ENCODE results near the gene PBX4.
"Not testable (repeated sequence)": the region's sequence is repeated elsewhere in the genome, so short reads cannot be mapped to it uniquely, and the experiment has no call there.

The PBX4 gene

GRCh38 chr19:19610376-19611202, 7.9 kb downstream of the PBX4 start:
- TF ChIP-seq, protein P1, sequence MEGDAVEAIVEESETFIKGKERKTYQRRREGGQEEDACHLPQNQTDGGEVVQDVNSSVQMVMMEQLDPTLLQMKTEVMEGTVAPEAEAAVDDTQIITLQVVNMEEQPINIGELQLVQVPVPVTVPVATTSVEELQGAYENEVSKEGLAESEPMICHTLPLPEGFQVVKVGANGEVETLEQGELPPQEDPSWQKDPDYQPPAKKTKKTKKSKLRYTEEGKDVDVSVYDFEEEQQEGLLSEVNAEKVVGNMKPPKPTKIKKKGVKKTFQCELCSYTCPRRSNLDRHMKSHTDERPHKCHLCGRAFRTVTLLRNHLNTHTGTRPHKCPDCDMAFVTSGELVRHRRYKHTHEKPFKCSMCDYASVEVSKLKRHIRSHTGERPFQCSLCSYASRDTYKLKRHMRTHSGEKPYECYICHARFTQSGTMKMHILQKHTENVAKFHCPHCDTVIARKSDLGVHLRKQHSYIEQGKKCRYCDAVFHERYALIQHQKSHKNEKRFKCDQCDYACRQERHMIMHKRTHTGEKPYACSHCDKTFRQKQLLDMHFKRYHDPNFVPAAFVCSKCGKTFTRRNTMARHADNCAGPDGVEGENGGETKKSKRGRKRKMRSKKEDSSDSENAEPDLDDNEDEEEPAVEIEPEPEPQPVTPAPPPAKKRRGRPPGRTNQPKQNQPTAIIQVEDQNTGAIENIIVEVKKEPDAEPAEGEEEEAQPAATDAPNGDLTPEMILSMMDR (IDR thresholded peaks at IDR 0.05; ENCODE audit: borderline replicate concordance, insufficient read depth, low read depth, low read length): no peak

GRCh38 chr19:19606686-19607085, 11.8 kb downstream of the PBX4 start:
- not testable (repeated sequence) for H3K4me3 ChIP-seq (ENCODE audit: low read depth, low read length)

More at GRCh38 chr19:19610376-19611202, 7.9 kb downstream of the PBX4 start:
- no peak overlapping the region for H3K4me3 ChIP-seq (ENCODE audit: low read depth, low read length)

DNA sequence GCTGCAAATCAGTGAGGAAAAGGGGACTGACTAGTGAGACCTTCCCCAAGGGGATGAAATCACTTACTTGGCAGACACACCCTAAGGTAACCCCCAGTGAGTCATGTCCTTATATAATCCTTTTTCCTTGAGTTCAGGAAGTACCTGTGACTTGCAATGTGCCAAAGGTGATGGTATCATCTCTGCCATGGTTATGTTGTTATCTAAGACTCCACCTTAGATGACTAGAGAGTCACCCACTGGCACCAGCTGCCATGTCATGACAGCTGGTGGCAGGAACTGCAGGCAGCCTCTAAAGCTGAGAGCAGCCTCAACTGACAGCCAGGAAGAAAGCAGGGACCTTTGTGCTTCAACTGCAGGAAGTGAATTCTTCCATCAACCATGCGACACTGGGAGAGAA, 12.5 kb downstream of the PBX4 start:
- TF ChIP-seq, protein P1 (IDR thresholded peaks at IDR 0.05; ENCODE audit: borderline replicate concordance, insufficient read depth, low read depth, low read length): no peak

DNA sequence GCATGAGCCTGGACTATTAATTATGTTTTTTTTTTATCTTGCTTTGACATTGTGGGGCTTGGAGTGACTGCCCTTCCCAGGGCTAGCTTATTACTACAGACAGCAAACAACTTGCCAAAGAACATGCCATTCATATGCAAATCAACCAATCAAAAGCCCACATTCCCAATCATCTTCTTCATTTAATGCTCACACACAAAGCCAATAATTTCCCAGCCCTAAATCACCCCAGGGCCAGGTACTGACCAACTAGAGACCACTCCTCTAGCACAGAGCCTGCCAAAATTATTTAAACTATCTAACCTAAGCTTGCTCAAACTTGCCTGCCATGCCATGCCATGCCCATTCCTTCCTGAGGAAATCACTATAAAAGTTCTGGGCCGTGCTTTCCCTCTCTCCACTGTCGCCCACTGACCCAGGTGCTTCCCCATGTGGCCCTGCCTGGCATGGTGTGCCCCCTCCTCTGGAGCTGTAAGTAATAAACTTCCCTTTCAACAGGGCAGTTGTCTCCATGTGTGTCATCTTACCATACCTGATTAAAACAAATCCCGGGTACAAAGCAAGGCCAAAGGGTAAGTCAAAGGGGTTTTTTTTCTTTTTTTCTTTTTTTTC, 15.7 kb downstream of the PBX4 start:
- no peak overlapping the region for H3K4me3 ChIP-seq (ENCODE audit: low read depth, low read length)
- TF ChIP-seq, protein P1 (IDR thresholded peaks at IDR 0.05; ENCODE audit: borderline replicate concordance, insufficient read depth, low read depth, low read length): no peak

More for the DNA sequence above, 12.5 kb downstream of the PBX4 start:
- no peak overlapping the region for H3K4me3 ChIP-seq (ENCODE audit: low read depth, low read length)

GRCh38 chr19:19602136-19602712, 16.3 kb downstream of the PBX4 start:
- TF ChIP-seq, protein P1 (IDR thresholded peaks at IDR 0.05; ENCODE audit: borderline replicate concordance, insufficient read depth, low read depth, low read length): no peak

DNA sequence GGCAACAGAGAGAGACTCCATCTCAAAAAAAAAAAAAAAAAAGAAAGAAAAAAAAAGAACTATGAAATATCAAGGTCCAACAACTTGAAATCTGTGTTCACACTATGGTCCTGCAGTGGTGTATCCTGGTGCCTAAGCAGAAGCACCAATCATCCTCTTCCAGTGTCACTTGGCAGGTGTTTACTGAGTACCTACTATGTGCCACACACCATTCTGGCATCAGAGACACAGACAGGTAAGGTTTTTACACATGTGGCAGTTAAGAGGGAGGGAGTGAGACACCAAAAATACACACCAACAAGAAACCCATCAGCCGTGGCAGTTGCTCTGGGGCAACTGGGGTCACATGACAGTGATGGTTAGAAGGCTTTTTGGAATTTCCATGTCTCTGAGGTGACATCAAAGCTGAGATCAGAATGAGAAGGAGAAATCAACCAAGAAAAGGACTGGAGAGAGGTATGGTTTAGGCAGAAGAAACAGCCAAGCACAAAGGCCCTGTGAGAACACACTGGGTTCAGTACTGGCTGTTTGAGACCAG, 17.6 kb downstream of the PBX4 start:
- H3K4me3 ChIP-seq (ENCODE audit: low read depth, low read length): no peak overlapping the region
- TF ChIP-seq, protein P1 (IDR thresholded peaks at IDR 0.05; ENCODE audit: borderline replicate concordance, insufficient read depth, low read depth, low read length): no peak

More at GRCh38 chr19:19602136-19602712, 16.3 kb downstream of the PBX4 start:
- H3K4me3 ChIP-seq (ENCODE audit: low read depth, low read length): no peak overlapping the region

GRCh38 chr19:19598728-19599451, 19.6 kb downstream of the PBX4 start:
- peak overlapping the region; percentile 10 for H3K4me3 ChIP-seq (ENCODE audit: low read depth, low read length)
